GM12875 (cell line): ENCODE measurements around the gene CCDC8.

Source experiments
- H3K4me3 ChIP-seq: one replicate; pipeline ENCODE4 v1.5.1; 2011; ENCODE audit warnings: low read depth, low read length, control low read depth
- CTCF ChIP-seq: IDR thresholded peaks from 2 replicates; pipeline ENCODE4 v1.5.1; 2011; ENCODE audit warnings: low read depth, mild to moderate bottlenecking, control low read depth, inconsistent platforms, low read length, moderate library complexity, borderline replicate concordance; ENCODE audit not compliant: insufficient read depth

The CCDC8 gene

GRCh38 chr19:46412650-46413261 lies 608 bp downstream of the CCDC8 start:
- no peak for TF ChIP-seq CTCF
- H3K4me3 ChIP-seq, result no peak overlapping the region

DNA sequence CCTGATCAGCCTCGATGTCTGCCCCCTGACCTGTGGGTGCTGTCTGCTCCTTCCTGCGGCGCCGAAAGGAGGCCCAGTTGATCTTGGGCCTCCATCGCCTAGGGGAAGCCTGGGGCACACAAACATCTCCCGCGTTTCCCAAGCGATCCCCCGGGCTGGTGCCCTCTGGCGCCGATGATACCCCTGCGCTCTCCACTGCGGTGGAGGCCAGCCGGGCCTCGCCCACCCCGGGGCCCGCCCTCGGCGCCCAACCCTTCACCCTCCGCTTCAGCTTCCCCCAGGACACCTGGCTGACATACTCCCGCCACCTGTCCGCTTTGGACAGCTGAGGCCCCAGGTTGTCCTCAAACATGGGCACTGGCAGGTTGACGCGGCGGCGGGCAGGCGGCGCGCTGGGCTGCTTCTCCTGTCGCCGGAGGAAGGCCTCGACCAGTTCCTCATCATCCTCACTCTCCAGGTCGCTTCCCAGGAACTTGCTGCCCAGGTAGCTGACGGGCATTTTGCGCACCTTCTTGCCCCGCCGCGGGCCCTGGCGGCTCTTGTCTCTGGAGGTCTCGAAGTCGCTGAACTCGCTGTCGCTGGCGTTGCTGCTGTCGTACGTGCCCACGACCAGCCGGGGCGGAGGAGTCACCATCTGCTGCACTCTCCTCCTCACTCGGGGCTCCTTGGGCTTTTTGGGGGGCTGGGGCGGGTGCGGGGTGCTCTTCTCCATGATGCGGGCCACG lies 1.3 kb downstream of the CCDC8 start:
- H3K4me3 ChIP-seq, result no peak overlapping the region
- no peak for TF ChIP-seq CTCF

DNA sequence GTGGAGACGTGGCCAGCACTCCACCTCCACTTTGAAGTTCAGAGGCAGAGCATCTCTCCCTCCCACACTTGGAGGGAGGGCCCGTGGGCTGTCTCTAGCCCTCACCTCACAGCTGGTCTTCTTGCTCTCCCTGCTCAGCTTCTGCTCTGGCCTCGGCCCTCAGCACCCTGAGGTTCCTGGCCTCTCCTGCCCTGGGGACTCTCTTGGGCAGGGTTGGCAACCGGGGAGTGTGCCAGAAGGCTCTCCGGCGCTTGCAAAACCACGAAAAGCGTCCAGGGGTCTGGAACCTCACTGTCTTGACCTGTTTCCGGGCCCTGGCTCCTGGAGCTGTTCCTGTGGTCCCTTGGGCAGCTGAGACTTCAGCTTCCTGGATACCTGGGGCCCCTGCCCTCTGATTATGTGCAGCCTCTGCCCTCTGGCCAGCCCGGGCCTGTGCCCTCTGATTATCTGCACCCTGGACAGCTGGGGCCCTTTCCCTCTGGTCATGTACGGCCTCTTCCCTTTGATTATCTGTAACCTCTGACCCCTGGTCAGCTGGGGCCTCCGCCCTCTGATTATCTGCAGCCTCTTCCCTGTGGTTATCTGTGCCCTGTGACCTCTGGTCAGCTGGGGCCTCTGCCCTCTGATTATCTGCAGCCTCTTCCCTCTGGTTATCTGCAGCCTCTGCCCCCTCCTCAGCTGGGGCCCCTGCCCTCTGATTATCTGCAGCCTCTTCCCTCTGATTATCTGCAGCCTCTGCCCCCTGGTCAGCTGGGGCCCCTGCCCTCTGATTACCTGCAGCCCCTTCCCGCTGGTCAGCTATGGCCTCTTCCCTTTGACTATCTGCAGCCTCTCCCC lies 2.1 kb downstream of the CCDC8 start:
- H3K4me3 ChIP-seq, result no peak overlapping the region
- TF ChIP-seq CTCF, result no peak

GRCh38 chr19:46410205-46411087 lies 2.9 kb downstream of the CCDC8 start:
- TF ChIP-seq CTCF, result no peak
- H3K4me3 ChIP-seq, result no peak overlapping the region

DNA sequence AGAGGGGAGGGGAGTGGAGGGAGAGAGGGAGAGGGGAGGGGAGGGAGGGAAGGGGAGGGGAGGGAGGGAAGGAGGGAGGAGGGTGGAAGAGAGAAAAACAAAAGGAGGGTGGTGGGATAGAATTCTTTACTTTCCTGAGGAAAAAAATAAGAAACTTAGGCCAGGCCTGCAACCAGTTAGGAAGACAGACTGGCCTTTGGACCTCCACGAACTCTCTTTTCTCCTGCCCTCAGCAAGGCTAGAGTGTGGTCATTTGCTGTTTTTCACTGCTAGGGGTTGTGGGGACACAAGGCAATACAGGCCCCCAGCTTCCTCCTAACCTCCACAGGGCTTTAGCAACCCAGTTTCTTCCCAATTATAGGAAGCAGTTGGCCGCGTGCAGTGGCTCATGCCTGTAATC lies 4.2 kb downstream of the CCDC8 start:
- TF ChIP-seq CTCF, result no peak
- no peak overlapping the region for H3K4me3 ChIP-seq

DNA sequence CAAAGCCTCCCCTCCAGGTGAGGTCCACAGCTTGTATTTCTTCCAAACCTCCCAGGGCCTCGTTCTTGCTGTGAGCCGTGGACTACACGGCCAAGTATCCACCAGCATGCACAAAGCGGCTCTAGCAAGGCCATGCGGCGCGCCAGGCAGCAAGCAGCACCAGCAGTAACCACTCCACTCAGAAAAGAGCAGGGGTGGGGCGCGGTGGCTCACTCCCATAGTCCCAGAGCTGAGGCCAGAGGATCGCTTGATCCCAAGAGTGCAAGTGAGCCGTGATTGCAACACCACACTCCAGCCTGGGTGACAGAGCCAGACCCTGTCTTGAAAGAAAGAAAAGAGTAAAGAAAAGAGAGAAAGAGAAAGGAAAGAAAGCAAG lies 4.7 kb downstream of the CCDC8 start:
- TF ChIP-seq CTCF, result no peak
- no peak overlapping the region for H3K4me3 ChIP-seq
